Activated naive CD8-positive, alpha-beta T cell treated with anti-CD3 and anti-CD28 coated beads, Interleukin-2, amount 50 U/mL, for 16 hours (primary cell): ENCODE results near the gene FKBP10.
"Not testable (repeated sequence)": the region's sequence is repeated elsewhere in the genome, so short reads cannot be mapped to it uniquely, and the experiment has no call there.

ENCODE experiments used
- DNase-seq: peaks from one replicate; pipeline ENCODE4 v3.0.0-alpha.2; 2020; ENCODE audit warnings: low read depth, low spot score

Gene FKBP10

GRCh38 chr17:41810659-41811548, 1.9 kb upstream of the FKBP10 start:
- no peak for DNase-seq

DNA sequence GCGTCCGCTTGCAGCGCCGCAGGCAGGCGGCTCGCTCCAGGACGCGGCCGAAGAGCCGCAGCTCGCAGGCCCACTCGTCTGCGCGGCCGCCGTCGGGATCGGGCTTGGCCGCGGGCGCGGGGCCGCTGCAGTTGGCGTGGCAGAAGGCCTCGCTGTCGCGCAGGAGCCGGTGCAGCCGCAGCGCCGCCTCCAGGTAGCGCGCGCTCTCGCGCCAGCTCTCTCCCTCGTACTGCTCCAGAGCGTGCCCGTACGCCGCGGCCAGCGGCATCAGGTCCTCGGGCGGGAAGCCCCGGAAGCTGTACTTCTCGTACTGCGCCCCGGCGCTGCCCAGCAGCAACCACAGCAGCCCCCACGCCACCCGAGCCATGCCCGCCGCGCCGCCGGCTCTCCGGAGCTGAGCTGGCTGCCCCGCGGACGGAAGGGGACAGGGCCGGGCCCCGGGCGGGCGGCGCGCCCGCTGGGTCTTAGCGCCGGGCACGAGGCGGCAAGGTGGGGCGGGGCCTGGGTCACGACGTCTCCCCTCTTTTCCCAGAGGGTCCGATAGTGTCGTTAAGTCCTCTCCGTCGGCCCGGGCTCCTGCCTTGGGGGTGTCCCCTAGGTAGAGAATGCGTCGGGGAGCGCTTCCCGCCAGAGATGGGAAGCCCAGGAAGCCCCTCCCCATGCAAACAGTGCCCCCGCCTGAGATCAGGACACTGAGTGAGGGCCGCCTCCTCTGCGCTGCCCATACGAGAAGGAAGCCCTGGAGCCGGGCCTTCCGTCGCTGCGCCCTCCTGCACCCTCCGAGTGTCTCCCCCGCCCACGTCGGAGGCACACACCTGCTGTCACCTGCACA, 1.0 kb upstream of the FKBP10 start, which contains the start of gene P3H4:
P3H4 (minus strand) TSS at position 401 of the 832 bp plus-strand sequence; CDS start at position 367, 34 bp downstream.
- DNase-seq, result peak; percentile 25

DNA sequence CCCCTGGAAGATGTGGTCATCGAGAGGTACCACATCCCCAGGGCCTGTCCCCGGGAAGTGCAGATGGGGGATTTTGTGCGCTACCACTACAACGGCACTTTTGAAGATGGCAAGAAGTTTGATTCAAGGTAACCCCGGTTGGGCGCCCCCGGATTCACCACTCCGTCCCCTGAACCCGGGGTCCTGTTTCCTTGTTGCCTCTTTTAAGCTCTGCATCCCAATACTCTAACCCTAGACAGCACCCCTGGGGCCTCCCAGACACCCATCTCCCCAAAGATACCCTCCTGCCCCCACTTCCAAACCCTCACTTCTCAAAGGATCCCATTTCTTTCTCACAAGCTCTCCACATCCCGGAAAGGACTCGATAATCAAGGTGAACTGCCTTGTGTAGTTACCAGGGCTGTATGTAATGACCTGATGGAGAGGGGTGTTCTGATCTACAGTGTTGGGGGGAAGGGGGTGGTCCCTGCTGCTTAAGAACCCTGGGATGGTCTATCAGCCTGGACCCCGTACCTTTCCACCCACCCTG, 412 bp downstream of the FKBP10 start:
- DNase-seq, result no peak

DNA sequence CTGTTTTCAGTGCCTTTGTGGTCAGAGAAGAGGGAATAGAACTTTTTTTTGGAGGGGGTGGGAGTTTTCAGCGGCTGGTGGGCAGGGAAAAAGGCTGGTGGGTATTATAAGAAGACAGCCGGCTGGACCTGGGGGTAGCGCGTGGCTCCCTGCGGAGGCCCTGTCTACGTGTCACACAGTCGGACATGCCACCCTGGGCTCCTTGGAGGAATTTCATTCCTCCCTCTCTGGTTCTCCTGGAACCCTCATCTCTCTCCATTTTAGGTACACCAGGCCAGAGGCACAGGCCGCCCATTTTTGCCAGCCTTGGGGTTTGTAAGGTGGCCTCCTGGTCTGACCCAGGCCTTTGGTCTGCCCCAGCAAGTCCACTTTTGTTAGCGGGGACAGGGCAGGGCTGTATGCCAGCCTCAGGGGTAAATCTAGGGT, 908 bp downstream of the FKBP10 start:
- DNase-seq, result no peak

GRCh38 chr17:41814195-41814594, 1.4 kb downstream of the FKBP10 start:
- no peak for DNase-seq

- DNase-seq, result no peak
Observed at GRCh38 chr17:41816637-41817320, 4.0 kb downstream of the FKBP10 start.

- no peak for DNase-seq
Observed at GRCh38 chr17:41818024-41818423, 5.2 kb downstream of the FKBP10 start.

GRCh38 chr17:41821776-41822175, 9.0 kb downstream of the FKBP10 start:
- no peak for DNase-seq

DNA sequence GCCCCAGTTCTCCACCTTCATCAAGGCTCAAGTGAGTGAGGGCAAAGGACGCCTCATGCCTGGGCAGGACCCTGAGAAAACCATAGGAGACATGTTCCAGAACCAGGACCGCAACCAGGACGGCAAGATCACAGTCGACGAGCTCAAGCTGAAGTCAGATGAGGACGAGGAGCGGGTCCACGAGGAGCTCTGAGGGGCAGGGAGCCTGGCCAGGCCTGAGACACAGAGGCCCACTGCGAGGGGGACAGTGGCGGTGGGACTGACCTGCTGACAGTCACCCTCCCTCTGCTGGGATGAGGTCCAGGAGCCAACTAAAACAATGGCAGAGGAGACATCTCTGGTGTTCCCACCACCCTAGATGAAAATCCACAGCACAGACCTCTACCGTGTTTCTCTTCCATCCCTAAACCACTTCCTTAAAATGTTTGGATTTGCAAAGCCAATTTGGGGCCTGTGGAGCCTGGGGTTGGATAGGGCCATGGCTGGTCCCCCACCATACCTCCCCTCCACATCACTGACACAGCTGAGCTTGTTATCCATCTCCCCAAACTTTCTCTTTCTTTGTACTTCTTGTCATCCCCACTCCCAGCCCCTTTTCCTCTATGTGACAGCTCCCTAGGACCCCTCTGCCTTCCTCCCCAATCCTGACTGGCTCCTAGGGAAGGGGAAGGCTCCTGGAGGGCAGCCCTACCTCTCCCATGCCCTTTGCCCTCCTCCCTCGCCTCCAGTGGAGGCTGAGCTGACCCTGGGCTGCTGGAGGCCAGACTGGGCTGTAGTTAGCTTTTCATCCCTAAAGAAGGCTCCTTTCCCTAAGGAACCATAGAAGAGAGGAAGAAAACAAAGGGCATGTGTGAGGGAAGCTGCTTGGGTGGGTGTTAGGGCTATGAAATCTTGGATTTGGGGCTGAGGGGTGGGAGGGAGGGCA, 9.7 kb downstream of the FKBP10 start:
- DNase-seq, result no peak

- no peak for DNase-seq
Observed at GRCh38 chr17:41823141-41823524, 10.3 kb downstream of the FKBP10 start.

DNA sequence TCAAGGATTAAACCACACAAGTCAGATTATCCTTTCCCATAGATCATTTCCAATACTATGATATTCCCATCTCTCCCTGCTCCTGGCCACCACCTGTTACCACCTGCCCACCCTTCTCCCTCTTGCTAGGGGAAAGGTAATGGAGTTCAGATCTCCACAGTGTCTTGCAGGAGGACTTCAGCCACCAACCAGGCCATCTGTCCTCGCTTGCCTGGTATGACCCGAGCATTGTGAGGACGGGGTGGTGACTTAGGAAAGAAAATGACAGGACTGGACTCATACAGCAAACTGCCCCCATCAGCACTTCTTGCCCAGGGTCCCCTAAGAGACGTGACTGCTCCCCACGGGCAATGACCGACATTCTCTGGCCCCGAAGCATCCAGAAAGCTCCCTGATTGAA, 10.8 kb downstream of the FKBP10 start:
- DNase-seq, result no peak

- DNase-seq, result no peak
Observed at GRCh38 chr17:41824086-41824485, 11.3 kb downstream of the FKBP10 start.

- no peak for DNase-seq
Observed at GRCh38 chr17:41825175-41825845, 12.5 kb downstream of the FKBP10 start.

- DNase-seq, result not testable (repeated sequence)
Observed at GRCh38 chr17:41829961-41830360, 17.2 kb downstream of the FKBP10 start.

DNA sequence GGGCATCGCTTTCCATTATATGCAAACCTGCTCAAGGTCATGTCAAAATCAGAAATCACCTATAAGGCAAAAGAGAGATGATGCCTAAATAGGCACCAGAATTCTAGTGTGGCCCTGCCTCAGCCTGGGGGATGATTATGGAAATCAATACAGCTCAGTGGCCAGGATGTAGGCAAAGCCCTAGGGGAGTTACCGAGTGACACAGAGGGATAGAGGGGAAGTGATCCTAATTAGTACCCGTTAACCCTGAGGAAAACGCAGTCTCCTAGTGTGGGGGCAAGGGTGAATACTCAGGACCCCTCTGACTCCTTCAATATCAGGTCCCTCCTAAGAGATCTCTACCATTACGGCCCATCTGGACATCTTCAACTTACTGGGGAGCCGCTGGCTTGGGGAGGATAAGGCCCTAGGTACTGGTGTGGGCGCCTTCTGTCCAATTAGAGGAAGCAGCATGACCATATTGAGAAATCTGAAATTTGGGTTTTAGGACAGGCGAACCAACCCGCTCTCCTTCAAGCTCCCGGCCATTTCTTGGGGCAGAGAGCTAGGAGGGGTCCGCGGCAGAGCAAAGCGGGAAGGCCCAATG, 22.5 kb downstream of the FKBP10 start:
- no peak for DNase-seq

GRCh38 chr17:41835800-41836549, 23.2 kb downstream of the FKBP10 start, which contains the start of gene NT5C3B:
Gene NT5C3B, minus strand, starts transcription at chr17:41836232. Its CDS starts 39 bp downstream, at chr17:41836193.
- DNase-seq, result no peak

DNA sequence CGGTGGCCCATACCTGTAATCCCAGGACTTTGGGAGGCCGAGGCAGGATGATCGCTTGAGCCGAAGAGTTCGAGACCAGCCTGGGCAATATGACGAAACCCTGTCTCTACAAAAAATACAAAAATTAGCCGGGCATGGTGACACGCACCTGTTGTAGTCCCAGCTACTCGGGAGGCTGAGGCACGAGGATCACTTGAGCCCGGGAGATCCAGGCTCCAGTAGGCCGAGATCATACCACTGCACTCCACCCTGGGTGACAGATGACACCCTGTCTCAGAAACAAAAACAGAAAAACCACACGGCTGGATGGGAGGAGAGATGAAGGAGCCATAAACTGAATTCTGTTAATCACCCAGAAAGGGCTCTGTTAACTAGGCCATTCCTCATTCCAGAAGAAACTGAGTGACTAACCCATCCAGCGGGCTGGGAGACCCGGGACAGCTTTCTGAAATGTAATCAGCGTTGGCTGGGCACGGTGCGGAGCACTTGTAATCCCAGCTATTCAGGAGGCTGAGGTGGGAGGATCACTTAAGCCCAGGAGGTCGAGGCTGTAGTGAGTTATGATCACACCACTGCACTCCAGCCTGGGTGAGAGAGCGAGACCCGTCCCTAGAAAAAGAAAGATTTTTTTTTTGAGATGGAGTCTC, 23.9 kb downstream of the FKBP10 start:
- DNase-seq, result no peak
